GM12878 (cell line): Measurements from ENCODE around the gene RABEP1. TPM values are rescaled to one million over a fixed set of nuclear protein-coding genes. Genes with fewer than 3 reads are reported as not detected.

Experiments
- ATAC-seq: fragments of 200-7000 bp; cut with Tn5 transposase; 3 replicates; pipeline ENCODE4 v1.9.1; 2020; ENCODE audit warnings: mild to moderate bottlenecking, moderate library complexity
- BruUV-seq: library from RNA; stranded (reverse); fragments of 400-500 nt; replicated peaks from 2 replicates; lab custom pipeline; 2021; lab: Mats Ljungman, UMichigan
- CTCF ChIA-PET: fragments of 300-600 bp; sonication (Branson Sonifier 250); formaldehyde crosslinking; extraction: SDS; loops from one replicate; lab custom pipeline; 2021; ENCODE audit warnings: inconsistent platforms; lab: Yijun Ruan, JAX
- POLR2A ChIA-PET: fragments of 350-600 bp; formaldehyde crosslinking; extraction: SDS; loops from one replicate; lab custom pipeline; 2021; ENCODE audit warnings: inconsistent platforms; lab: Charles Lee
- RAD21 ChIA-PET: fragments of 300-600 bp; sonication (Branson Sonifier 250); formaldehyde crosslinking; loops from one replicate; lab custom pipeline; 2023; ENCODE audit warnings: antibody characterized with exemption; ENCODE audit not compliant: unreplicated experiment; lab: Charles Lee
- SMC1A ChIA-PET: fragments of 300-600 bp; sonication (Branson Sonifier 250); formaldehyde crosslinking; loops from one replicate; lab custom pipeline; 2023; ENCODE audit not compliant: unreplicated experiment, uncharacterized antibody; lab: Charles Lee
- DNase-seq: peaks from one replicate; pipeline ENCODE4 v3.0.0-alpha.2; 2011; ENCODE audit warnings: low read depth, low spot score
- FAIRE-seq: peaks from 3 replicates; lab custom pipeline; 2011; peaks lifted over from hg19 to GRCh38; lab: Jason Lieb, UNC
- H2AFZ ChIP-seq: 2 replicates; pipeline ENCODE4 v1.6.0; 2011; ENCODE audit warnings: low read depth, low read length, control low read depth; ENCODE audit not compliant: control insufficient read depth
- H3K27ac ChIP-seq: 2 replicates; pipeline ENCODE4 v1.5.1; 2011; ENCODE audit warnings: control low read depth; ENCODE audit not compliant: control insufficient read depth, insufficient read depth
- H3K27me3 ChIP-seq, 2 experiments: replicated peaks in 1 of 2; 2 replicates each; pipeline versions ENCODE4 v1.6.0 to v1.6.1; 2011; ENCODE audit warnings: low read length in 1 of 2; ENCODE audit not compliant: control insufficient read depth in 2 of 2, insufficient read depth in 2 of 2
- H3K36me3 ChIP-seq, 2 experiments: 2 replicates each; pipeline ENCODE4 v1.5.1; 2011; ENCODE audit warnings: low read length in 1 of 2; ENCODE audit not compliant: control insufficient read depth in 2 of 2, insufficient read depth in 2 of 2
- H3K4me1 ChIP-seq: 2 replicates; pipeline ENCODE4 v1.6.1; 2011; ENCODE audit warnings: mild to moderate bottlenecking, low read length, moderate library complexity, mixed read lengths; ENCODE audit not compliant: control insufficient read depth, insufficient read depth
- H3K4me2 ChIP-seq: 2 replicates; pipeline ENCODE4 v1.6.0; 2011; ENCODE audit warnings: control low read depth; ENCODE audit not compliant: control insufficient read depth, insufficient read depth
- H3K4me3 ChIP-seq: fragments of 200-600 bp; sonication (generic); 2 replicates; pipeline ENCODE4 v1.5.1; 2016
- H3K79me2 ChIP-seq: 2 replicates; pipeline ENCODE4 v1.6.0; 2011; ENCODE audit warnings: low read length; ENCODE audit not compliant: control insufficient read depth, insufficient read depth
- H3K9ac ChIP-seq: 2 replicates; pipeline ENCODE4 v1.8.0; 2011; ENCODE audit warnings: low read length, control low read depth, mixed read lengths; ENCODE audit not compliant: control insufficient read depth, insufficient read depth
- H3K9me3 ChIP-seq: replicated peaks from 3 replicates; pipeline ENCODE4 v1.5.1; 2011; ENCODE audit warnings: mild to moderate bottlenecking, low read length; ENCODE audit not compliant: control insufficient read depth, insufficient read depth
- H4K20me1 ChIP-seq: 2 replicates; pipeline ENCODE4 v1.6.0; 2011; ENCODE audit not compliant: control insufficient read depth, insufficient read depth
- ASH2L ChIP-seq: fragments of 300-600, 200-600 bp; sonication (generic); IDR thresholded peaks from 2 replicates; pipeline ENCODE4 v1.6.1; 2017; ENCODE audit warnings: low read depth, mild to moderate bottlenecking, borderline replicate concordance
- BMI1 ChIP-seq: fragments of 450-650 bp; IDR thresholded peaks from 2 replicates; pipeline ENCODE4 v1.6.1; 2016; ENCODE audit warnings: mild to moderate bottlenecking, moderate library complexity, borderline replicate concordance
- CHD2 ChIP-seq: IDR thresholded peaks from 2 replicates; pipeline ENCODE4 v1.6.1; 2011; ENCODE audit warnings: low read depth, low read length, improper control_type of control experiment, borderline replicate concordance
- ESRRA ChIP-seq: IDR thresholded peaks from 2 replicates; pipeline ENCODE4 v1.6.1; 2012; ENCODE audit warnings: mild to moderate bottlenecking, low read length, improper control_type of control experiment
- FOS ChIP-seq: IDR thresholded peaks from 3 replicates; pipeline ENCODE4 v1.6.1; 2011; ENCODE audit warnings: borderline replicate concordance; ENCODE audit not compliant: insufficient read length; ENCODE audit errors: extremely low read depth
- JUNB ChIP-seq: IDR thresholded peaks from 2 replicates; pipeline ENCODE4 v1.6.1; 2016; ENCODE audit warnings: antibody characterized with exemption, mild to moderate bottlenecking
- NR2F1 ChIP-seq: fragments of 450-650 bp; conservative IDR thresholded peaks from 2 replicates; pipeline ENCODE4 v1.6.1; 2017; ENCODE audit warnings: mild to moderate bottlenecking
- RAD21 ChIP-seq: IDR thresholded peaks from 2 replicates; pipeline ENCODE4 v1.6.1; 2011; ENCODE audit warnings: mild to moderate bottlenecking, low read depth, low read length, moderate library complexity; ENCODE audit not compliant: insufficient read depth
- TCF3 ChIP-seq: IDR thresholded peaks from 2 replicates; pipeline ENCODE4 v1.6.1; 2012; ENCODE audit warnings: low read depth, mild to moderate bottlenecking, low read length, borderline replicate concordance; ENCODE audit not compliant: insufficient read depth
- ZZZ3 ChIP-seq: IDR thresholded peaks from 2 replicates; pipeline ENCODE4 v1.6.1; 2011; ENCODE audit warnings: low read depth; ENCODE audit not compliant: control insufficient read depth, insufficient read length
- WGBS: methylation state at CpG from one replicate; pipeline ENCODE4 v1.1.6; 2016; ENCODE audit warnings: low lambda C conversion rate; ENCODE audit not compliant: insufficient replicate concordance, insufficient coverage; ENCODE audit errors: missing lambda C conversion rate; 5-methylcytosine and 5-hydroxymethylcytosine counted together
- in situ Hi-C: fragments of 300-500 bp; cut with MboI; formaldehyde crosslinking; loops from 9 replicates; pipeline ENCODE4 v1.14.3; 2018; ENCODE audit warnings: mixed read lengths
- intact Hi-C: fragments of 100-400 bp; cut with micrococcal nuclease; formaldehyde crosslinking; loops from one replicate; pipeline ENCODE4 v1.14.2; 2022; ENCODE audit not compliant: unreplicated experiment
- polyA plus RNA-seq, 11 experiments: library from polyadenylated mRNA; depleted of rRNA in 4 of 11; unstranded in 6 of 11; stranded (reverse) in 5 of 11; fragments of >200 nt; fragmentation: Nextera tagmentation in 4 of 11; fragmentation: Illumina TruSeq in 1 of 11; extraction: Ambion mirVana in 4 of 11; extraction: Trizol in 1 of 11; gene quantifications; 1 replicate in 1 of 11; 2 replicates in 10 of 11; pipeline versions ENCODE4 v1.2.1 to v1.2.3, GENCODE V29; 2011 to 2016; ENCODE audit warnings: inconsistent platforms in 2 of 11, missing spikeins in 2 of 11, low read depth in 1 of 11
- total RNA-seq, 4 experiments: library from RNA; depleted of rRNA in 3 of 4; stranded (reverse); fragments of >200 nt in 3 of 4; fragmentation: Illumina TruSeq in 1 of 4; extraction: Trizol in 1 of 4; gene quantifications; 2 replicates each; pipeline versions ENCODE4 v1.2.1 to v1.2.3, GENCODE V29; 2013 to 2021
- TF ChIP-seq, protein P1 (sequence below): fragments of 450-650 bp; IDR thresholded peaks from 2 replicates; pipeline ENCODE4 v1.6.1; 2017; ENCODE audit warnings: mild to moderate bottlenecking, moderate library complexity

RABEP1 gene
- total and polyA plus RNA-seq, 10 of the 15 experiments (the other 5 are each of a cell fraction or from before 2014, with no cell fraction given) = 13.4 to 71.4 (median 59.8) TPM

DNA sequence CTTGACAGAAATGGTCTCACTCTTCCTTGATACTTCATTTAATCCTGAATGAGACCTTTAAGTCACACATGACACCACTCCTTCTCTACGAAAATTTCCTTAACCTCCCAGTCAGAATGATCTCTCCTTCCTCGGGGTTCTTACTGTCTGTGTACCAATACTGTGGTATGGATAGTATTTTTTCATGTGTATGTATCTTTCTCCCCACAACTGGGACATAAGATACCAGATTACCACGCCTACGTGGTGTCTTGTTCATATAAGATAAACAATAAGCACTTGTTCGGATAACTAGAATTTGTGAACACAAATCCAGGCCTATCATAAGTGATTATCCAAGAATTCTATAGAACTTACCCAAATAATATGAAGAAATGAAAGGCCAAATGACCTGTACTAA lies 126.1 kb downstream of the RABEP1 start:
- H3K9ac ChIP-seq = no peak overlapping the region
- TF ChIP-seq, protein P1, sequence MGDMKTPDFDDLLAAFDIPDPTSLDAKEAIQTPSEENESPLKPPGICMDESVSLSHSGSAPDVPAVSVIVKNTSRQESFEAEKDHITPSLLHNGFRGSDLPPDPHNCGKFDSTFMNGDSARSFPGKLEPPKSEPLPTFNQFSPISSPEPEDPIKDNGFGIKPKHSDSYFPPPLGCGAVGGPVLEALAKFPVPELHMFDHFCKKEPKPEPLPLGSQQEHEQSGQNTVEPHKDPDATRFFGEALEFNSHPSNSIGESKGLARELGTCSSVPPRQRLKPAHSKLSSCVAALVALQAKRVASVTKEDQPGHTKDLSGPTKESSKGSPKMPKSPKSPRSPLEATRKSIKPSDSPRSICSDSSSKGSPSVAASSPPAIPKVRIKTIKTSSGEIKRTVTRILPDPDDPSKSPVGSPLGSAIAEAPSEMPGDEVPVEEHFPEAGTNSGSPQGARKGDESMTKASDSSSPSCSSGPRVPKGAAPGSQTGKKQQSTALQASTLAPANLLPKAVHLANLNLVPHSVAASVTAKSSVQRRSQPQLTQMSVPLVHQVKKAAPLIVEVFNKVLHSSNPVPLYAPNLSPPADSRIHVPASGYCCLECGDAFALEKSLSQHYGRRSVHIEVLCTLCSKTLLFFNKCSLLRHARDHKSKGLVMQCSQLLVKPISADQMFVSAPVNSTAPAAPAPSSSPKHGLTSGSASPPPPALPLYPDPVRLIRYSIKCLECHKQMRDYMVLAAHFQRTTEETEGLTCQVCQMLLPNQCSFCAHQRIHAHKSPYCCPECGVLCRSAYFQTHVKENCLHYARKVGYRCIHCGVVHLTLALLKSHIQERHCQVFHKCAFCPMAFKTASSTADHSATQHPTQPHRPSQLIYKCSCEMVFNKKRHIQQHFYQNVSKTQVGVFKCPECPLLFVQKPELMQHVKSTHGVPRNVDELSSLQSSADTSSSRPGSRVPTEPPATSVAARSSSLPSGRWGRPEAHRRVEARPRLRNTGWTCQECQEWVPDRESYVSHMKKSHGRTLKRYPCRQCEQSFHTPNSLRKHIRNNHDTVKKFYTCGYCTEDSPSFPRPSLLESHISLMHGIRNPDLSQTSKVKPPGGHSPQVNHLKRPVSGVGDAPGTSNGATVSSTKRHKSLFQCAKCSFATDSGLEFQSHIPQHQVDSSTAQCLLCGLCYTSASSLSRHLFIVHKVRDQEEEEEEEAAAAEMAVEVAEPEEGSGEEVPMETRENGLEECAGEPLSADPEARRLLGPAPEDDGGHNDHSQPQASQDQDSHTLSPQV = no peak
- no peak for TF ChIP-seq JUNB
- TF ChIP-seq ASH2L = no peak
- TF ChIP-seq BMI1 = no peak
- no peak for TF ChIP-seq RAD21
- TF ChIP-seq NR2F1 = no peak
- no peak for TF ChIP-seq ESRRA
- TF ChIP-seq CHD2 = no peak
- no peak for TF ChIP-seq TCF3
- TF ChIP-seq FOS = no peak
- TF ChIP-seq ZZZ3 = no peak
- no peaks in the 10 kb centered on the region for H3K27me3 ChIP-seq
- POLR2A ChIA-PET = no interaction called here
- H3K36me3 ChIP-seq = peaks cover 16 to 57% of the 10 kb centered on the region in 2 experiments
- DNase-seq (no peak), ATAC-seq (no peak), FAIRE-seq (no peak)
- intact Hi-C loops (no loop called here), in situ Hi-C loops (no loop called here)
- 97% methylated on average over 5 of the region's 5 CpGs for WGBS
- H3K4me2 ChIP-seq = no peak overlapping the region
- peaks cover 4% of the 10 kb centered on the region; the same call in 1 of the 2 replicates for H4K20me1 ChIP-seq
- no peak overlapping the region for H3K4me3 ChIP-seq
- no TSS peak for BruUV-seq
- no peak overlapping the region for H3K27ac ChIP-seq
- peaks cover 14% of the 10 kb centered on the region for H3K4me1 ChIP-seq
- RAD21 ChIA-PET = no interaction called here
- SMC1A ChIA-PET = interaction anchor here (1.8 kb wide), 1 partner anchor 9 kb away, joined by 6 read pairs; no protein-coding TSS in a partner anchor
- no peak overlapping the region for H2AFZ ChIP-seq
- H3K9me3 ChIP-seq = no peaks in the 10 kb centered on the region
- CTCF ChIA-PET = interaction anchor here (1.9 kb wide), 1 partner anchor 31 kb away, joined by 4 read pairs; the partner anchor contains the start of gene C1QBP
- H3K79me2 ChIP-seq = peaks cover 21% of the 10 kb centered on the region
